Ovary (tissue), 9 donors: ENCODE data around the gene CD180. TPM values are rescaled to one million over a fixed set of nuclear protein-coding genes. Genes with fewer than 3 reads are reported as not detected.

ENCODE experiments used
- DNase-seq, 5 donors: peaks; one replicate each; pipeline ENCODE4 v3.0.0-alpha.2; 2019 to 2020
- H3K27ac ChIP-seq, 2 donors: fragments of 200-600 bp; one replicate each; pipeline versions ENCODE4 v1.5.1 to v1.8.0; 2019 to 2022
- H3K27me3 ChIP-seq: fragments of 200-600 bp; one replicate; pipeline ENCODE4 v1.8.0; 2022
- H3K36me3 ChIP-seq: fragments of 200-600 bp; sonication (generic); one replicate; pipeline ENCODE4 v1.5.1; 2019
- H3K4me1 ChIP-seq: one replicate; pipeline ENCODE4 v1.8.1; 2013; ENCODE audit warnings: mild to moderate bottlenecking, moderate library complexity; ENCODE audit not compliant: insufficient read depth
- H3K4me3 ChIP-seq: fragments of 200-600 bp; sonication (generic); one replicate; pipeline ENCODE4 v1.5.1; 2017
- H3K9me3 ChIP-seq, 2 donors: fragments of 200-600 bp in 1 of 2; sonication (generic) in 1 of 2; one replicate each; pipeline versions ENCODE4 v1.5.1 to v1.8.1; 2013 to 2019; ENCODE audit warnings: mild to moderate bottlenecking in 1 of 2, moderate library complexity in 1 of 2
- CTCF ChIP-seq, 3 donors: fragments of 450-650 bp in 2 of 3; fragments of 200-600 bp in 1 of 3; IDR thresholded peaks; one replicate each; pipeline versions ENCODE4 v1.5.1 to v1.8.0; 2016 to 2022; ENCODE audit warnings: antibody characterized with exemption in 3 of 3, mild to moderate bottlenecking in 1 of 3
- EP300 ChIP-seq: sonication (generic); formaldehyde crosslinking; IDR thresholded peaks from one replicate; pipeline ENCODE4 v1.6.1; 2017; ENCODE audit warnings: antibody characterized with exemption
- POLR2A ChIP-seq: fragments of 450-650 bp; IDR thresholded peaks from one replicate; pipeline ENCODE4 v1.6.1; 2017; ENCODE audit warnings: antibody characterized with exemption, mild to moderate bottlenecking, moderate library complexity
- WGBS, 3 donors: extraction: QIAGEN DNeasy Blood & Tissue Kit in 1 of 3; methylation state at CpG; one replicate each; pipeline versions ENCODE4 v1.1.5 to v1.1.7; 2013 to 2017; 5-methylcytosine and 5-hydroxymethylcytosine counted together
- intact Hi-C, 4 donors: fragments of 100-400 bp; cut with DNase I; formaldehyde crosslinking; loops; one replicate each; pipeline versions ENCODE4 v1.11.0 to v1.15.1; 2022 to 2023
- polyA plus RNA-seq, 2 donors: library from polyadenylated mRNA; stranded (reverse); fragments of 200-250 nt in 1 of 2; fragments of 350-450 nt in 1 of 2; fragmentation: Illumina TruSeq in 1 of 2; extraction: RNeasy Lipid Tissue Mini Kit (QIAGEN cat#74804) in 1 of 2; gene quantifications; one replicate each; pipeline ENCODE4 v1.2.3, GENCODE V29; 2013 to 2014
- total RNA-seq, 7 donors: library from RNA; depleted of rRNA in 2 of 7; stranded (reverse); fragments of >200 nt in 2 of 7; fragmentation: NEBNext Ultra II Directional in 3 of 7; extraction: Animal tissue kit (Norgen Biotek cat#: 25700) in 3 of 7; gene quantifications; one replicate each; pipeline versions ENCODE4 v1.1.0 to v1.2.4, GENCODE V29; 2016 to 2023
- donor health status: DM: no; HTN: no; CAD: no; lungs with moderate emphysema.
- donor health status: DM: no; HTN: no; CAD: no.
- donor health status: Bipolar disorder and iron deficiency.
- donor health status: DM: yes; HTN: yes; CAD: no.
- donor health status: DM: no; HTN: no; CAD: no.
- donor health status: DM: yes; HTN: yes; CAD: no.

The CD180 gene
- total and polyA plus RNA-seq, 9 donors: 0.15 to 2.9 (median 0.30) TPM

- intact Hi-C loops: loop anchor here in 2 of 4 donors (5.0 to 10.0 kb wide), 2 partner anchors 327 to 329 kb away; no protein-coding TSS in a partner anchor
- H3K27me3 ChIP-seq: no peaks in the 10 kb centered on the region
- H3K36me3 ChIP-seq: no peaks in the 10 kb centered on the region
- TF ChIP-seq CTCF (IDR thresholded peaks at IDR 0.05): no peak
- no peak for TF ChIP-seq EP300
- no peak for TF ChIP-seq POLR2A
- no peaks in the 10 kb centered on the region for H3K4me1 ChIP-seq
- DNase-seq: no peak
- H3K27ac ChIP-seq: no peak overlapping the region
- H3K4me3 ChIP-seq: no peak overlapping the region
- no peaks in the 10 kb centered on the region for H3K9me3 ChIP-seq
Measured at GRCh38 chr5:67141644-67142043, 55.0 kb downstream of the CD180 start.

- no peak for TF ChIP-seq CTCF (IDR thresholded peaks at IDR 0.05)
- no peak for TF ChIP-seq EP300
- no peak for TF ChIP-seq POLR2A
- 96 to 99% (median 98%) methylated on average over 4 of the region's 4 CpGs for WGBS, 3 donors
- no peak overlapping the region for H3K4me3 ChIP-seq
- H3K4me1 ChIP-seq: no peaks in the 10 kb centered on the region
- no peaks in the 10 kb centered on the region for H3K36me3 ChIP-seq
- no peaks in the 10 kb centered on the region for H3K27me3 ChIP-seq
- intact Hi-C loops: loop anchor here in 2 of 4 donors (5.0 to 10.0 kb wide), 2 partner anchors 326 to 328 kb away; no protein-coding TSS in a partner anchor
- DNase-seq: no peak
- no peak overlapping the region for H3K27ac ChIP-seq
- H3K9me3 ChIP-seq: no peaks in the 10 kb centered on the region
Measured at GRCh38 chr5:67140413-67140812, 56.2 kb downstream of the CD180 start.

- 95 to 97% (median 97%) methylated on average over 5 of the region's 5 CpGs for WGBS, 3 donors
- Histone ChIP-seq H3K9me3 (no peaks in the 10 kb centered on the region), H3K4me1 (no peaks in the 10 kb centered on the region), H3K27me3 (no peaks in the 10 kb centered on the region), H3K36me3 (no peaks in the 10 kb centered on the region), H3K4me3 (no peak overlapping the region), H3K27ac (no peak overlapping the region)
- TF ChIP-seq EP300: no peak
- DNase-seq: no peak
- intact Hi-C loops: no loop called here
Measured at GRCh38 chr5:67139030-67139429, 57.6 kb downstream of the CD180 start.

GRCh38 chr5:67135381-67135984, 61.1 kb downstream of the CD180 start:
- DNase-seq: no peak
- 68 to 81% (median 79%) methylated on average over 6 of the region's 6 CpGs for WGBS, 3 donors
- intact Hi-C loops: no loop called here
- no peaks in the 10 kb centered on the region for H3K27me3 ChIP-seq
- no peak overlapping the region for H3K27ac ChIP-seq
- H3K36me3 ChIP-seq: no peaks in the 10 kb centered on the region
- H3K4me3 ChIP-seq: no peak overlapping the region
- H3K4me1 ChIP-seq: no peaks in the 10 kb centered on the region
- H3K9me3 ChIP-seq: no peaks in the 10 kb centered on the region
- TF ChIP-seq EP300 (no peak), CTCF (IDR thresholded peaks at IDR 0.05) (no peak), POLR2A (no peak)

GRCh38 chr5:67133776-67134175, 62.8 kb downstream of the CD180 start:
- WGBS, 3 donors: 87 to 96% (median 92%) methylated on average over 3 of the region's 3 CpGs
- H3K27ac ChIP-seq: no peak overlapping the region
- DNase-seq: no peak
- H3K27me3 ChIP-seq: no peaks in the 10 kb centered on the region
- TF ChIP-seq POLR2A: no peak
- no peak for TF ChIP-seq EP300
- TF ChIP-seq CTCF (IDR thresholded peaks at IDR 0.05): no peak
- no peaks in the 10 kb centered on the region for H3K9me3 ChIP-seq
- H3K4me3 ChIP-seq: no peak overlapping the region
- intact Hi-C loops: no loop called here
- H3K36me3 ChIP-seq: no peaks in the 10 kb centered on the region
- no peaks in the 10 kb centered on the region for H3K4me1 ChIP-seq
